AG09309 (cell line): ENCODE measurements around the gene ZNF771.

Experiments
- DNase-seq: peaks from one replicate; pipeline ENCODE4 v3.0.0-alpha.2; 2010; ENCODE audit warnings: low read depth
- H3K4me3 ChIP-seq: 2 replicates; pipeline ENCODE4 v1.5.1; 2011; ENCODE audit warnings: mild to moderate bottlenecking, low read depth, low read length, moderate library complexity; ENCODE audit not compliant: control insufficient read depth
- CTCF ChIP-seq: IDR thresholded peaks from 2 replicates; pipeline ENCODE4 v1.5.1; 2011; ENCODE audit warnings: mild to moderate bottlenecking, low read depth, low read length, inconsistent platforms; ENCODE audit not compliant: insufficient read depth, control insufficient read depth; ENCODE audit errors: missing control alignments

Gene ZNF771

GRCh38 chr16:30413112-30413806 lies 5.9 kb downstream of the ZNF771 start:
- TF ChIP-seq CTCF: no peak
- no peak for DNase-seq
- no peak overlapping the region for H3K4me3 ChIP-seq

- no peak overlapping the region for H3K4me3 ChIP-seq
- DNase-seq: no peak
- no peak for TF ChIP-seq CTCF
Measured at GRCh38 chr16:30414159-30414558, 6.8 kb downstream of the ZNF771 start.

- DNase-seq: no peak
- H3K4me3 ChIP-seq: no peak overlapping the region
- no peak for TF ChIP-seq CTCF
Measured at GRCh38 chr16:30416047-30416603, 8.7 kb downstream of the ZNF771 start.

GRCh38 chr16:30416624-30417528 lies 9.5 kb downstream of the ZNF771 start:
- peak overlapping the region; percentile 44 for H3K4me3 ChIP-seq
- no peak for DNase-seq
- TF ChIP-seq CTCF: no peak

DNA sequence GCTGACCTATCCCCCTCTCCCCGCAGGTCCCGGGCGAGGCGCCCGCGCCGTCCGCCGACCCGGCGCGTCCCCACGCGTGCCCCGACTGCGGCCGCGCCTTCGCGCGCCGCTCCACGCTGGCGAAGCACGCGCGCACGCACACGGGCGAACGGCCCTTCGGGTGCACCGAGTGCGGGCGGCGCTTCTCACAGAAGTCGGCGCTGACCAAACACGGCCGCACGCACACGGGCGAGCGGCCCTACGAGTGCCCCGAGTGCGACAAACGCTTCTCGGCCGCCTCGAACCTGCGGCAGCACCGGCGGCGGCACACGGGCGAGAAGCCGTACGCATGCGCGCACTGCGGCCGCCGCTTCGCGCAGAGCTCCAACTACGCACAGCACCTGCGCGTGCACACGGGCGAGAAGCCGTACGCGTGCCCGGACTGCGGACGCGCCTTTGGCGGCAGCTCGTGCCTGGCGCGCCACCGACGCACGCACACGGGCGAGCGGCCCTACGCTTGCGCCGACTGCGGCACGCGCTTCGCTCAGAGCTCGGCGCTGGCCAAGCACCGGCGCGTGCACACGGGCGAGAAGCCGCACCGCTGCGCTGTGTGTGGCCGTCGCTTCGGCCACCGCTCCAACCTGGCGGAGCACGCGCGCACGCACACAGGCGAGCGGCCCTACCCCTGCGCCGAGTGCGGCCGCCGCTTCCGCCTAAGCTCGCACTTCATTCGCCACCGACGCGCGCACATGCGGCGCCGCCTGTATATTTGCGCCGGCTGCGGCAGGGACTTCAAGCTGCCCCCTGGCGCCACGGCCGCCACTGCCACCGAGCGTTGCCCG lies 10.3 kb downstream of the ZNF771 start:
- no peak for DNase-seq
- peak; percentile 9 for TF ChIP-seq CTCF

More for the DNA sequence above, 10.3 kb downstream of the ZNF771 start:
- peak overlapping the region; percentile 44 for H3K4me3 ChIP-seq
